ENCODE results near the gene JPH3.
A peak's percentile ranks its signal among the peaks of the same experiment; 100 is the strongest.

Gene JPH3

DNA sequence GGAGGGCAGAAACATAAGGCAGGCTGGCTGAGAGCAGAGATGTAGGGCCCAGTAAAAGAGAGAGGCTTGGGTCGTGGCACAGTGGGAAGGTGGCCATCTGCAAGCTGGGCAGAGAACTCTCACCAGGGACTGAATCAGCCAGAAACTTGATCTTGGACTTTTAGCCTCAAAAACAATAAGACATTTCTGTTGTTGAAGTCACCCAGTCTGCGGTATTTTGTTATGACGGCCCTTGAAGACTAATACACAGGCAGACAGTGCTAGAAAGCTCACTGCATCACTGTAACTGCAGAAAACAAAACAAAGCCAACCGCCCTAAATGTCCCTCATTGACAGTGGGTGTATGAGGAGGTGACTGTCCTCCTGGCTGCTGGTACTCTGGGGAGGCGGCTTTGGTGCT lies 3.9 kb upstream of the JPH3 start:
- no peak for DNase-seq (ENCODE audit: low read depth in 3 of 3, low spot score in 1 of 3)

DNA sequence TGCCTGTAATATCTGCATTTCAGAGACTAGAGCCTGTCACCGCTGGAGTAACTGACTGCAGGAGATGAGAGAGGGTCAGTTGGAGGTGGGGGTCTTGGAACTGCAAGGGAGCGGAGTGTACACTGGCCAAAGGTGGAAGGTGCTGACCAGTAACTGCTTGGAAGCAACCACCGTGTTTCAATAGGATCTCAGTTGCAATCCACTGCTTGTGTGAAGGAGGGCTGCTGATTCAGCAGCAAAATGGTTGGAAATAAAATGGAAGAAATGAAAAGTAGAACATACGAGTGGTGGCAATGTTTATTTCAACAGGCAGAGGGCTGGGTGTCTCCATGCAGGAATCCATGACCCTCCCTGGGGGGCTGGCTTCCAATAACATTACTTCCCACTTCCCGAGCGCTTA lies 2.1 kb upstream of the JPH3 start:
- no peak for DNase-seq (ENCODE audit: low read depth in 3 of 3, low spot score in 1 of 3)

DNA sequence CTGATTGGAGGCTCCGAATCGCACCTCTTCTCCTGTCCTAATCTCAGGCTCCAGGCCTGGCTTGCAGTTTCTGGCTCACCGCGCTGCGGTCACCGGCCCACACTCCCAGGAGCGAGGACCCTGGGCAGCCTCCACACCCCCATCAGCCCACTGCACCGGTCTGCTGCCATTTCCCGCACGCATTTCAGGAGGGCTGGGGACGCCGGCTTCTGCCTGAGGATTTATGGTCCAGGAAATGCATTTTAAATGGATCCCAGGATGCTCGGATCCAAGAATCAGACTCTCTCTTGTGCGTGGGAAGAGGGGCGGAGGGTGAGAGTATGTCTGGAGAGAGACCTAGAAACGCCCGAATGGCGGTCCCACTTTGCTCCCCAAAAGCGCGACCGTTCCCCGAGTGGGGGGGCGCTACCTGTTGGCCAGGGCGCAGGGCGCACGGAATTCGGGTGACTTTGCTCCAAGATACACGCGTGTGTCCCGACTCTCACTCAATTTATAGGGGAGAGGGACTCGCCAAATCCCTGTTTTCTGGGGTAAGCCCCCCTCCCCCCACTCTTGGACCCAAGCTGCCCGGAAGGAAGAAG lies 817 bp upstream of the JPH3 start:
- DNase-seq (ENCODE audit: low read depth in 3 of 3, low spot score in 1 of 3): no peak

DNA sequence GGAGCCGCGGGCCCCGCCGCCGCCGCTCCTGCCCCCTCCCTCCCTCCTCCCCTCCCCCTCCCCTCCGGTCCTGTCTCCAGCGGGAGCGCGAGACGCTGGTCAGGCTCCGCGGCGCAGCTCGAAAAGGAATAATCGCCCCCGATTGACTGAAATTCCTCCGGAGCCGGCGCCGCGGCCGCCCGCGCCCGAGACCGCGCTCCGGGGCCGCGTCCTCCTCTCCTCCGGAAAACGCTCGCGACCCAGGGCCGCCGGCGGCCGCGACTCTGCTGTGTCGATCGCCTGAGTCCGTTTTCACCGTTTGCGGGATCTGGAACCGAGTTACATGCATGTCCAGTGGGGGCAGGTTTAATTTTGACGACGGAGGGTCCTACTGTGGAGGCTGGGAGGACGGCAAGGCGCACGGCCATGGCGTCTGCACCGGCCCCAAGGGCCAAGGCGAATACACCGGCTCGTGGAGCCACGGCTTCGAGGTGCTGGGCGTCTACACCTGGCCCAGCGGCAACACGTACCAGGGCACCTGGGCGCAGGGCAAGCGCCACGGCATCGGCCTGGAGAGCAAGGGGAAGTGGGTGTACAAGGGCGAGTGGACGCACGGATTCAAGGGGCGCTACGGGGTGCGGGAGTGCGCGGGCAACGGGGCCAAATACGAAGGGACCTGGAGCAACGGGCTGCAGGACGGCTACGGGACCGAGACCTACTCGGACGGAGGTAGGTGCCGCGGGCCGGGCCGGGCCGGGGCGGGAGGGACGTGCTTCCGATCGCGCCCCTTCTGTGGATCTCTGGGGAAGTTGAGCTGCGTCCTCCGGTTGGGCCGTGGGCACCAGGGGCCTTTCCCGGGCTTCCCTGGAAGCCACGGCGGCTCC lies 744 bp downstream of the JPH3 start:
- DNase-seq (ENCODE audit: low read depth in 3 of 3, low spot score in 1 of 3): no peak

DNA sequence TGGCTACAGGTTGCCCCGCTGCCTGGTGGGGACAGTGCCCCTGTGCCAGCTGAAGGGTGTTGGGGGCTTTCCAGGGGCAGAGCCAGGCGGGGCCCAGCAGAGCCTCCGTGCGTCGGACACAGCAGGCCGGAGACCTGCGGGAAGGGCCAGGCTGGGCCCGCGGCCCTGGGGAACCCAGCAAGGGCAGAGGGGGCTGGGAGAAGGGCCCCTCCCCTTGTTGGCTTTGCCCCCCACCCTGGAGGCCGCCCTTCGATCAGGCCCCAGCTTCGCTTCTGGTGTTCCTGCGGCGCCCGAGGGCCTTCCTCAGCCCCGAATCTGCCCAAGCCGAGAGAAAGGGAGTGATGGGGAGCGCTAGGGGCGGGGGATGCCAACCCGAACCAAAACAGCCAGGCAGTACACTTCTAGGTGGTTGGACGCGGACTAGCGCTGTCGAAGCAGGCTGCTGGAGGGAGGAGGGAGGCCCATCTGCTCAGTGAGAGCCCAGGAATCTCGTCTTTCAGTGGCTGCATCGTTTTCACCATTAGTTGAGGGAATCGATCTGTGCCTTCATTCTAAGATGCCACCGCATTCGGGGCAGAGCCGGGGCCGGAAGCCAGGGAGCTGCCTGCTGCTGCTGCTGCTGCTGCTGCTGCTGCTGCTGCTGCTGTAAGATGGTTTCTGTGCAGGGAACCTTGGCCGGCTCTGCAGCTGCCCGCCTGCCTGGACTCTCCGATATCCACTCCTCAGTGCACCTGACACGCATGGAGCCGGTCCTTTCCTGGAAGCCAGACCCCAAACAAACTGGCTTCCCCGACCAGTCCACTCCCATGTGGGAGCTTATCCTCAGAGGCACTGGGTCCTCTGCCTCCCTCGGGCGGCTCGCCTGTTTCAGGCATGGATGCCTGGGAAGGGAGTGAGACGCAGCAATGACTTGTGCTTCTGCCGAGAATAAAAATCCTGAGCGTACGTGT lies 1.7 kb downstream of the JPH3 start:
- DNase-seq (ENCODE audit: low read depth in 3 of 3, low spot score in 1 of 3): no peak

DNA sequence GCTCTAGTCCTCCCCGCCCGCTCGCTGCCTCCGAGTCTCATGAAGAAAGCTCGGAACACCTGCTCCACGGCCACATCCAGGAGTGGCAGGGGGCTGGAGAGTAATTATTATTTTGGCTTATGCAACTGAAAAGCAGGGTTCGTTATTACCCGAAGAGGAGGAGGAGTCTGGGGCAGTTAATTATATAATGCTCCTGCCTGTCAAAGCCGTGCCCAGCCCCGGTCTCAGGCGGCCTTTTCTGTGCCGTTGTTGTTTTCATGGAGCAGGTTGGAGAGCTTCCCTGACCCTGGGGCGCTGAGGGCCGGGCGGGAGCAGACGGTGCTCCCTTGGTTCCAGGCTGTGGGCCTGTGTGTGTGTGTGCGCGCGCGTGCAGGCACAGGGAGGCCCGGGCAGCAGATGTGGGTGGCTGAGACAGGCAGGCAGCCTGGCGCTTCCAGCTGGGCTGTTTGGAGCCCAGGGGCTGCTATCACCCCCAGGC lies 2.4 kb downstream of the JPH3 start:
- no peak for DNase-seq (ENCODE audit: low read depth in 3 of 3, low spot score in 1 of 3)

DNA sequence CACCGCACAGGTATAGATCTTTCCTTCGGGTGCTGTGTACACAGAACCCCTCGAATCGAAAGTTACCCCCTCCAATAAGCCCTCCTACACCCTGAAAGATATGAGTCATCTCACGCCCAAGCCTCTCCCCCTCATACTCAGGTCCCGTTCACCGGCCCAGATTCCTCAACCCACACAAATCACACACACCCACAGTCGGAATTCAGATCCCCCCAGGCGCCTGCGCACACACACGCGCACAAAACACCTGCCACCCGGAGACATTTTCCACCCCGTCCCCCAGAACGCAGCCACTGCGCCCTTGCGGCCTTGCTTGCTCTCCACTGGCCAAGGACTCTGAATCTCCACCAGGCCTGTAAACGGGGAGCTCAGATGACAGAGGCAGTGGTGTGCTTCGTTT lies 4.9 kb downstream of the JPH3 start:
- no peak for DNase-seq (ENCODE audit: low read depth in 3 of 3, low spot score in 1 of 3)

DNA sequence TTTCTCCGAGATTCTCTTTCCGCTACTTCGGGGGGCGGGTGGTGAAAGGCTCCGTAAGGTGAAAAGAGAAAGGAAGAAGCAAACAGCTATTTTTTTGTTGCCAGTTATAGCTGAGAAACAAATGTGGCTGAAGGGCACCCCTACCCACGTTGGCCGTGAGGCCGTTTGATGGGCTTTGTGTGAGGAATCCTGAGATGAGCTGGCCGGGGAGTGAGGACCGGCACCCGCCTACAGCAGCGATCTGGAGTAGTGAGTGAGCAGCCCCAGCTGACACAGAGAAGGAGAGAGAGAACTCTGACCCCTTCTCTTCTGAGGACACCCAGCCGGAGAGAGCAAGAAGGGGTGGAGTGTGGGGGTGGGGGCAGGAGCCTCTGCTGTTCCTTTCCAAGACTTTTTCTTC lies 5.6 kb downstream of the JPH3 start:
- no peak for DNase-seq (ENCODE audit: low read depth in 3 of 3, low spot score in 1 of 3)

DNA sequence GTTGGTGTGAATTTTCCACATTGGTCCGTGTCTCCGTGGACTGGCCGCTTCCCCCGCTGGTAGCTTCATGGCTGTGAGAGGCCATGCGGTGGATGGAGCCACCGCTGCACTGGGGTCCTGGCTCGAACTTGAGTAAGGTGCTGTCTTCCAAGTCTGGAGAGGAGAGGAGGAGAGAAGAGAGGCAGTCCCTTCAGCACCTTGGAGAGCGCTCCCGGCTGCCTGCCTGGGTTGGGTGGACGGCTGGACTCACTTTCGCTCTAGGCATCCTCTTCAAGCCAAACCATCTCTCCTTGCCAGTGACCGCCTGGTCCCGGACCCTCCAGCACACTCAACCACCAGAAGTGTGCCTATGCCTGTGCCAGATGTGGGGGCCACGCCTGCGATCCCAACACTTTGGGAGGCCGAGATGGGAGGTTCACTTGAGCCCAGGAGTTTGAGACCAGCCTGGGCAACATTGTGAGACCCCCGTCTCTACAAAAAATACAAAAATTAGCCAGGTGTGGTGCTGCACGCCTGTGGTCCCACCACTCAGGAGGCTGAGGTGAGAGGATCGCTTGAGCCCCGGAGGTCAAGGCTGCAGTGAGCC lies 6.2 kb downstream of the JPH3 start:
- DNase-seq (ENCODE audit: low read depth in 3 of 3, low spot score in 1 of 3): peak in 1 of 3 donors; percentile 8

DNA sequence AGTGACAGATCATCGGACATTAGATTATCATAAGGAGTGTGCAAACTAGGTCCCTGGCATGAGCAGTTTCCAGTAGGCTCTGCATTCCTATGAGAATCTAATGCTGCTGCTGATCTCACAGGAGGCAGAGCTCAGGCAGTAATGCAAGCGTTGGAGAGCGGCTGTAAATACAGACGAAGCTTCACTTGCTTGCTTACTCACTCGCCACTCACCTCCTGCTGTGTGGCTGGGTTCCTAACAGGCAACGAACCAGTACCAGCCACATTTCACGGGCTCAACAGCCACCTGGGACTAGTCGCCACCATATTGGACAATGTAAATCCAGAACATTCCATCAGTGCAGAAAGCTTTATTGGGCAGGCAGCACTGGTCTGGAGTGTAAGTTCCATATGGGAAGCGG lies 7.7 kb downstream of the JPH3 start:
- no peak for DNase-seq (ENCODE audit: low read depth in 3 of 3, low spot score in 1 of 3)

DNA sequence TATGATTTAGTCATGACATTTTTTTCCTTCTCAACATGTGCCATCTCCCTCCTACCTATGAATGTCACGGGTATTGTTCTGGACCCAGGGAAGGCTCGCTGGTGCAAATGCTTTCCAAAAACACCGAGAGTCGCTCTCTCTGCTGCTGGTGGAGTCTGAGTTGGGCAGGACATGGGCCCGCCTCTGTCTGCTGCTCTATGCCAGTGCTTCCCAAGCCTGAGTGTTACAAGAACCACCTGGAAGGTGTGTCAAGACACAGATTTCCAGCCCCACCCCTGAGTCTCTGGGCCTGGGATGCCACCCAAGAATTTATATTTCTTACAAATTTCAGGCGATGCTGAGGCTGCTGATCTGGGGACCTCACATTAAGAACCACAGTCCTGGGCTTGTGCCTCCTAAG lies 9.1 kb downstream of the JPH3 start:
- no peak for DNase-seq (ENCODE audit: low read depth in 3 of 3, low spot score in 1 of 3)

DNA sequence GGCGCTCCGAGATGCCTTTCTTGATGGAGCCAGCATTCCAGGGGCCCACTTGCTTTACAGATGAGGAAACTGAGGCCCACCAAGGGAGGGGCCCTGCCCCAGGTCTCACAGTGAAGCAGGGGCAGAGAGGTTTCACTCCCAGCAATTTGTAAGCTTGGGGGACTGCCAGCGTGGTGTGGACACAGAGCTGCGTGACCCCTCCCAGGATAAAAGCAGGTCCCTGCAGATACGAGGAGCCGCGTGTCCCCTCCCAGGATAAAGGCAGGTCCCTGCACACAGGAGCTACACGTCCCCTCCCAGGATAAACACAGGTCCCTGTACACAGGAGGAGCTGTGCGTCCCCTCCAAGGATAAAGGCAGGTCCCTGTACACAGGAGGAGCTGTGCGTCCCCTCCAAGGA lies 11.7 kb downstream of the JPH3 start:
- DNase-seq (ENCODE audit: low read depth in 3 of 3, low spot score in 1 of 3): no peak

DNA sequence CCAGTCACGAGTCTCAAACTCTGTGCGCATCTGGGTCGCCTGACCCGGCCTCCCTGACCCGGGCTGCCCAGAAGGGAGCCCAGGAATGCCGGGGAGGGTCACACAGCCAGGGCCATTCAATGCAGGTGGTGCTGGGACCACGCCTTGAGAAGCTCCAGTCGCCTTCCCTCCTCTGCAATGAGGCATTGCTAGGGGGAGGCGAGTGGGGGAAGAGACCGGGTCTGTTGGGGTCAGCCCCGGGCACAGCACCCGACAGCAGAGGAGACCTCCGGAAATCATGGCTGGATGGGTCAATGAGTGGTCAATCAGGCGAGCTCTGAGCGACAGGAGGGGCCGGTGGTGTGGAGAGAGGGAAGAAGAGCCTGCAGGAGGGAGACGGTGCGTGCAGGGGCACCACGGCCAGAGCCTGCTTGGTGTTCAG lies 13.3 kb downstream of the JPH3 start:
- no peak for DNase-seq (ENCODE audit: low read depth in 3 of 3, low spot score in 1 of 3)

DNA sequence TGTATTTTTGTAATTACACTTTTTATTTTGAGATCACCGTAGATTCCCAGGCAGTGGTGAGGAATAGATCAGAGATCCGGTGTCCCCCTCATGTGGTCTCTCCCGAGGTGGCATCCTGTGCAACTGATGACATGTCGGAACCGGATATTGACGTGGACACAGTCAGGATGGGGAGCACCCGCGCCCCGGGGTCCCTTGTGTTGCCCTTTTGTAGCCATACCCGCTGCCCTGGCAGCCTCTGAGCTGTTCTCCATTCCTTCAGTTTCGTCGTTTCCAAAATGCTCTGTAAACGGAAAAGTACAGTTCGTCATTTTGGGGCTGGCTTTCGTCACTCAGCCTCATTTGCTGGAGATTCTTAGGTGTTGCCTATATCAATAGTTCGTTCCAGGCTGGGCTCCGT lies 14.2 kb downstream of the JPH3 start:
- DNase-seq (ENCODE audit: low read depth in 3 of 3, low spot score in 1 of 3): no peak

DNA sequence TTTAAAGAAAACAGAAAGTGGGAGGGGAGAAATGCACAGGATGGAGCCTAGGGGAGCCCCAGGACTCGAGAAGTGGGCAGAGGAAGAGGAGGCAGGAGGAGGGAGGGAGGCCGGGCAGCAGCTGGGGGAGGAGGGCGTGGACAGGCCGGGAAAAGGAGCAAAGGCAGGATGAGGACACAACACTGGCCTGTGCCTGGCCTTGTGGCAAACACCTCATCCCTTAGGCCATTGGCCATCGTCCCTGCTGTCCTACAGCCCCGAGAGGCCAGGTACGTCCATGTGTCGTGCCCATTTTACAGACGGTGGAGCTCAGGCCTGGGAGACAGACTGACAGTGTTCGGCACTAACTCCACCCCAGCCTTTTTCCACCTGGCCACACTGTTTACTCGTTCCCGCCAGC lies 15.9 kb downstream of the JPH3 start:
- DNase-seq (ENCODE audit: low read depth in 3 of 3, low spot score in 1 of 3): no peak

DNA sequence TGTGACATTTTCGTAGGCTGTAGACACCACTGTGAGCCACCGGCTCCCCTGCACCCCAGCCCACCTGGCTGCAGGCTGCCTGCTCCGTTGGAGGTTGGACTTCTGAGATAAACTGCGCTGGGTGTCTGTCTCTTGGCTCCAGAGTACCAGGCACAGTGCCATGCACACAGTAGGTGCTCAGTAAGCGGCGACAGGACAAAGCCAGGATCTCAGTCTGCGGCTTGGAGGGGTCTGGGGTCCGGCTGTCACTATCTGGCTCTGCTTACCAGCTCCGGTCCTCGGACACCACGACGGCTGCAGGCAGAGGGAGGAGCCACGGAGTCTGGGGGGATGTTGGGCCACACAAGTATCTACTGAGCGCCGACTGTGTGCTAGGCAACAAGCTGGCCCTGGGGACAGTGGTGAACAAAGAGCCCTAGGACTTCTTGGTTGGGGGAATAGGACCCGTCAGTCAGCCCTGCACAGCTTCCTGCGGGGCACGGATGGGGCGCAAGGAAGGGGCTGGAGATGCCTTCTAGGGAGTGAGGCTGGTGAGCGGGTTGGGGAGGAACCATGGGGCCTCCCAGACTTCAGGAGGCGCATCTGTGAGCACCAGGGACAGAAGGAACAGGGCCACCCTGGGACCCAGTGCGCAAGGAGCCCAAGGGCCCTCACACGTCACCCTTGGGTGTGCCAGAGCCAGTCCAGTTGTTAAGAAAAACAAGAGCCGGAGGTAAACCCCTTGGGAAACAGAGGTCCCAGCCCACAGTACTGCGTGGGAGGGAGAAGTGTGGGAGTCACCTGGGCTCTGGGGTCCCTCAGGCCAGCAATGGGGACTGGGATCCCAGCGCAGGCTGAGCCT lies 17.3 kb downstream of the JPH3 start:
- DNase-seq (ENCODE audit: low read depth in 3 of 3, low spot score in 1 of 3): no peak

DNA sequence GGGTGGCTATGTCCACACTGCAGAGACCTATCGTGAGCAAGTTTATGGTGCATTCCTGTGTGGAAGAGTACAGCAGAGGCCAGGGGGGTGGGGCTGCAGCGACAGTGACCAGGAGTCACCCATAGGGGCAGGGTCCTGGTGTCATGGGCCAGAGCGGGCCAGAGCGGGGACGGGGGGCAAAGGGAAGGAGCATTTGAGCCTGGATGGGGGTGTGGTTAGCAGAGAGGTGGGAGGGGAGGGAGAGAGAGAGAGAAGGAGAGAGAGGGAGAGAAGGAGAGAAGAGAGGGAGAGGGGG lies 17.8 kb downstream of the JPH3 start:
- DNase-seq (ENCODE audit: low read depth in 3 of 3, low spot score in 1 of 3): no peak

DNA sequence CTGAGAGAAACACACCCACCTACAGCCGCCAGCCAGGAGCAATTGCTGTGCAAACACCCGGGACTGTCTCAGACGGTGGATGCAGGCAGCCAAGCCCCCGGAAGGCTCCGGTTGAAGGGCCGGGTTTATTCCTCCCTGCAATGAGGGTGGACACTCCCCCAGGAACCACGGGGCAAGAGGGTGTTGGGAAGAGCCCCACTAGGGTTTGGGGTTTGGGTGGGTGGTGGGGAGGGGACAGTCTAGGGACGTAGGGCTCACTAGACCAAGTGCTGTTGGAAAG lies 19.2 kb downstream of the JPH3 start:
- DNase-seq (ENCODE audit: low read depth in 3 of 3, low spot score in 1 of 3): no peak

DNA sequence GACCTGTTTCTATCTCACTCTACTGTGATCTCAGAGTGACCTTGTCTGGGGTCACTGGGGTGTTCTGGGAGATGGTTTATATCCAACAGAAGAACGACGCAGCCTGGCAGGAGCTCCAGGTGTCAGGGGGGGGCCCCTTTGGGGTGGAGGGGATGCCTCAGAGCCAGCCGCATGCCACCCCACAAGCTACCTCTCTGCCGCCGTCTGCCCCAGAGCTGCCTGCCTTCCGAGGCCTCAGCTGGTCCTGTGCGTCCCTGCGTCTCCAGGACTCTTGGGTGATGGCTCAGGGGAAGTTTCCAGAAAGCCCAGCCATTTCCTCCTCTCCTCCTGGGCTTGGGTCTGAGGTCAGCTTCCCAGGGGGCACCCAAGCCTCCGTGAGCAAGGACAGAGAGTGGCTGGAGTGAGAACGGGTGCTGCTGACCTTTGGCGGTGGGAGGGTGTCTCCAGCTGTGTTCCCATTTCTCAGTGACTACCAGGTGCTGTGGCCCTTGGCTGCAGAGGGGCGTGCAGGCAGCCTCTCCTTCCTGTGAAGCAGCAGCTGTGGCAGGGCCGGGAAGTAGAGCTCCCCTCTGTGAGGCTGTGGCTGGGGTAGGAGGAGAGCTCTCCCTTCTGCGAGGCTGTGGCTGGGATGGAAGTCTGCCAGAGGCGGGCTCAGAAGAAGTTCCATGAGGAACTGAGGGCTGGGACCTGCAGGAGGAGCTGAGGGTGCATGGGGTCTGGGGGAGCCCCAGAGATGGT lies 19.8 kb downstream of the JPH3 start:
- DNase-seq (ENCODE audit: low read depth in 3 of 3, low spot score in 1 of 3): no peak

DNA sequence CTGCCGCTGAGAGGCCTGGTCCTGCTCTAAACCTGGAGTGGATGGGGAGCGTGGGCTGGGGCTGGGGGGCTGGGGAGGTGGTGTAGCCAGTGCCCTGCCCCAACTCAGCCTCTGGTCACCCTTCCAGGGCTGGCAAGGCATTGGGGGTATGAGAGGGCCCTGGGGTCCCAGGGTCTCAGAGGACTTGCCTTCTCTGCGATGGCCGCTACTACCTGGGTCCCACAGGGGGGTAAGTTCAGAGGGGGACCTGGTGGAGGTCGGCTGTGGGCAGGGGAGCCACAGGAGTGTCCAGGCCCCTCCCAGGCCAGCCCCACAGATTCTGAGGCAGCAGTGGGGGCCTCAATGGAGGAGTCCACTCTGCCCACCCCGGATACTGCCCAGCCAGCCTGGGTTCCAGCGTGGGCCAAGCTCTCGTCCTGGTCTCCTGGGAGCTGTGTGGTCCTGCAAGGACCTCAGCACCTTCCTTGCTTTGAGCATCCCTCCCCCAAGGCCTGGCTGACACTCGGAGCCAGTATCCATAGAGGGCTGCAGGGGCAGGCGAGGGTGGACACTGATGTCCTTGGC lies 20.5 kb downstream of the JPH3 start:
- DNase-seq (ENCODE audit: low read depth in 3 of 3, low spot score in 1 of 3): no peak

All from stimulated activated CD4-positive, alpha-beta T cell treated with anti-CD3 and anti-CD28 coated beads, TNF-alpha, amount 100 ng/mL, for 1 hour (primary cell).